HG02588 (cell line): ENCODE results near the gene HMGXB3.
A peak's percentile ranks its signal among the peaks of the same experiment; 100 is the strongest.

ENCODE experiments used
- ATAC-seq: cut with Tn5 transposase; IDR thresholded peaks from one replicate; pipeline ENCODE4 v1.9.1; 2021; ENCODE audit warnings: mild to moderate bottlenecking, moderate library complexity; ENCODE audit not compliant: unreplicated experiment

HMGXB3 gene

DNA sequence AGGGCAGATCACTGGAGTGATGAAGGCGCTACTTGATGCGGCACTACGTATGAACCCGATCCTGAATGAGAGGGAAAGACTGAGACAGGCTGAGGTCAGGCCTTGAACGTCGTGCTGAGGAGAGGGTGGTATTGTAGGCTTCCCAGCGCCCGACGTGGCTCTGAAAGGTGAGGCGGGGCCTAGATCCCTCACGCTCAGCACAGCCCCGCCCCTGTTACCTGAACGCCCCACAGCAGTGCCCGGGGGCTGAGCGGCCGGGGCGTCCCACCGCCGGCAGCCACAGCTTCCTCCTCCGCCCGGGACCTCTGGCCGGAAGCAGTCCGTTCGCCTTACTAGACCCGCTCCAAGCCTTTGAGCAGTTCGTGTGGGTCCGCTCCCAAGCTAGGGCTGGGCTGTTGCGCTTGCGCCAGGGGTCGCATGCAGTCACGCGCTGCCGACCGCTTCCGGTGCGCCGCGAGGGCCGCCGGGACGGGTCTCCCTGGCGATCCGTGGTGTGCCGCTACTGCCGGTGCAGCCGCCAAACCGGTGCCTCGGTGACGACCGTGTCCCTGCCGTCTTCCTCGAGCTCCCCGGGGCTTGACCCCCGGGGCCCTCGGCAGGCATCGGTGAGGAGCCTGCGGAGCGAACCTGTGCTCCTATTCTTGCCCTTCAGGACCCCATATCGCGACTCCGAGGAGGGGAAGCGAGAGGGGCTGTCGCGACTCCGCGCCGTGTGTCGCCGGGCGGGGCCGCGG lies at the start of gene HMGXB3, which contains the start of gene TIGD6:
HMGXB3 (plus strand) TSS at position 484 of the 734 bp plus-strand sequence. CDS start 4,114 bp downstream, outside the sequence.
TIGD6 (minus strand) TSS at position 399 of the 734 bp plus-strand sequence. CDS start 4,306 bp downstream, outside the sequence.
- ATAC-seq, result peak; percentile 81

- no peak for ATAC-seq
Observed at GRCh38 chr5:149951138-149951749, 49.3 kb upstream of the HMGXB3 start.

- ATAC-seq, result no peak
Observed at GRCh38 chr5:149953436-149954121, 47.0 kb upstream of the HMGXB3 start.

- ATAC-seq, result no peak
Observed at GRCh38 chr5:149954798-149955197, 45.7 kb upstream of the HMGXB3 start.

GRCh38 chr5:149956685-149957084 lies 43.9 kb upstream of the HMGXB3 start:
- ATAC-seq, result no peak

- ATAC-seq, result no peak
Observed at GRCh38 chr5:149957855-149958254, 42.7 kb upstream of the HMGXB3 start.

- ATAC-seq, result no peak
Observed at GRCh38 chr5:149959406-149960236, 40.9 kb upstream of the HMGXB3 start.

DNA sequence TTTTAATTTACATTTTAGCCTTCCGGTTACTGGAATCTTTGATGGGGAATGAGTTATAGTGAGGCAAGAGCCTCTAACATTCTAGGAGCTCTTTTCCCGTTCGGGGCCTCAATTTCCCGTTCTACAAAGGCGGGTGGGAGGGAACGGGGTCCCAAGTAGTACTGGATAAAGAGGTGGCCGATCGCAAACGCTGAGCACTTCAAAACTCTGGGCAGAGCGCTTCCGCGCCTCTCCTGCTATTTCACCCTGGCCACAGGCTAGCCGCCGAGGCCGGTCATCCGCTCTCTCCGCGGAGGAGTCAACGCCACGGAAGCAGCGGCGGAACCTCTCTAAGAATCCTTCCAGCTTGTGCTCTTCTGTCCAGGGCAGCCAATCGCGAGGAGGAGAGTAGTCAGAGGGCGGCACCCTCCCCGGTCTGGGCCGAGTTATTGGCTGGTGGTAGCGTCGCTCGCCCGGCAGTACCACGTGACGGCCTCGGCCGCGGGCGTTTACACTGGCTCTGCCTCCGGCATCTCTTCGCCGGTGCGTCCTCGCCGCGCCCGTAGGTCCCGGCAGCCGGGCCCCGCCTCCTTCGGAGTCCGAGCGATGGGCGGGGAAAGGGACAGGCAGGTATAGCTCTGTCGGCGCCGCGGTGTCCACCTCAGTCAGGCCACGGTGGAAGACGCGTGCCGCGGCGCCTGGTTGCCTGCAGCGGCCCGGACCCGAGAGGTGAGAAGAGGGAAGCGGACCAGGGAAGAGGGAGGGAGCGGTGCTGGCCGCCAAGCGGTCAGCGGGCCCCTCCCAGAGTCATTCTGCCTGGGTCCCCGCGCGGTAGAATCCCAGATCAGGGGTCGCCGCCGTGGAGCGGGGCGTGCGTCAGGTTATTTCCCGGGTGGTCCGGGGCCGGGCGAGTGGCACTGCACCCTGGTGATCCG lies 40.0 kb upstream of the HMGXB3 start, which contains the start of gene SLC26A2:
SLC26A2 (plus strand) TSS at position 487 of the 914 bp plus-strand sequence. CDS start 16,895 bp downstream, outside the sequence.
- ATAC-seq, result peak; percentile 99

DNA sequence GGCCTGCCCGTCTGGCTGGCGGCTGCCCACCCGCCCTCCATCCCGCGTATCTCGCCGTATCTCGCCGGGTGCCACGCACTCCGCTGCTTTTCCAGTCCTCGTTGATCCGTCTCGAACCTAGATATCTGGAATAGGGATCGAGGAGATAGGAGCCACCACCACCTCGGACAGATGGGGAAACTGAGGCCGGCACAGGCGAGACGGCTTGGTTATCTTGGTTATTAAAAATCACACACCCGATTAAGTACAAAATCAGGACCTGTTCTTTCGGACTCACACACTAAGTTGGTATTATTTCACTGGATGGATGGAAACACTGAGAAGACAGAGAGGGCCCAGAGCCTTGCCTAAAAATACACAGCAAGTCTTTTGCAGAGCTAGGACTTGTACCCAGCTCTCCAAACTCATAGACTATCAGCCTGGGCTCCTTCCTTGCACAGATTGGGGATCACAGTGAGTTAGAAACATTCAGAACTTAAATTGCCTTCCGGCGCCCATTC lies 39.3 kb upstream of the HMGXB3 start:
- ATAC-seq, result no peak

- no peak for ATAC-seq
Observed at GRCh38 chr5:149961957-149962409, 38.6 kb upstream of the HMGXB3 start.

DNA sequence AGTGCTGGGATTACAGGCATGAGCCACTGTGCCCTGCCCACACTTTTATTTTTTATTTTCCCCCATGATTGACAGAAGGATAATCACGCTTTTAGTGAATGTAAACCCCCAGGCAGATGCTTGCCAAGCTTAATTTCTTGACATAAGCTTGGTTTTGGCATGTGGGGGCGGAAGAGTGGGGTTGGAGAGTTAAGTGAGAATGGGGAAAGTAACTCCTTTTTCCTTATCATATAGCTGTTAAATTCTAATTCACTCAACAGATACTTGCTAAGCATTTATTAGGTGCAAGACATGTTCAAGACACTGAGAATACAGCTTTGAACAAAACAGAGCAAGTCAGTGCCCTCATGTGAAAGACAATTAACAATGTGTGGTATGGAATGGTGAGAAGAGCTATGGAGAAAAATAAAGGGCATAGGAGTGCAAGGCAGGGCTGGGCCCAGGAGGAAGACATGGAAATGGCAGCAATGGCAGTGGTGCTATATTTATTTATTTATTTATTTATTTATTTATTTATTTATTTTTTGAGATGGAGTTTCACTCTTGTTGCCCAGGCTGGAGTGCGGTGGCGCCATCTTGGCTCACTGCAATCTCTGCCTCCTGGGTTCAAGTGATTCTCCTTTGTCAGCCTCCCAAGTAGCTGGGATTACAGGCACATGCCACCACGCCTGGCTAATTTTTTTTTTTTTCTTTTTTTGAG lies 37.8 kb upstream of the HMGXB3 start:
- no peak for ATAC-seq

DNA sequence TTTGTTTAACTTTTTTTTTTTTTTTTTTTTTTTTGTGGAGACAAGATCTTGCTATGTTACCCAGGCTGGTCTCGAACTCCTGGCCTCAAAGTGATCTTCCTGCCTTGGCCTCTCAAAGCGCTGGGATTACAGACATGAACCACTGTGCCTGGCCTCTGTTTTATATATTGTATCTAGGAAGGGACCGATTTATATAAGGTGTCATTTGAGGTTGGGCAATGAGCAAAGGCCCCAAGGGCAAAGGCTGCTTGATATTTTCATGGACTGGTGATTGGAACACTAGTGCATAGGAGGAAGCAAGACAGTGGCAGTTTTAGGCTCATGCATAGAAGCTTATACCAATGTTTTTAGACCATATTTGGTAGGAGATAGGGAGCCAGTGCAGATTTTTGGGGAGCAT lies 36.8 kb upstream of the HMGXB3 start:
- no peak for ATAC-seq

- no peak for ATAC-seq
Observed at GRCh38 chr5:149966946-149967345, 33.6 kb upstream of the HMGXB3 start.

DNA sequence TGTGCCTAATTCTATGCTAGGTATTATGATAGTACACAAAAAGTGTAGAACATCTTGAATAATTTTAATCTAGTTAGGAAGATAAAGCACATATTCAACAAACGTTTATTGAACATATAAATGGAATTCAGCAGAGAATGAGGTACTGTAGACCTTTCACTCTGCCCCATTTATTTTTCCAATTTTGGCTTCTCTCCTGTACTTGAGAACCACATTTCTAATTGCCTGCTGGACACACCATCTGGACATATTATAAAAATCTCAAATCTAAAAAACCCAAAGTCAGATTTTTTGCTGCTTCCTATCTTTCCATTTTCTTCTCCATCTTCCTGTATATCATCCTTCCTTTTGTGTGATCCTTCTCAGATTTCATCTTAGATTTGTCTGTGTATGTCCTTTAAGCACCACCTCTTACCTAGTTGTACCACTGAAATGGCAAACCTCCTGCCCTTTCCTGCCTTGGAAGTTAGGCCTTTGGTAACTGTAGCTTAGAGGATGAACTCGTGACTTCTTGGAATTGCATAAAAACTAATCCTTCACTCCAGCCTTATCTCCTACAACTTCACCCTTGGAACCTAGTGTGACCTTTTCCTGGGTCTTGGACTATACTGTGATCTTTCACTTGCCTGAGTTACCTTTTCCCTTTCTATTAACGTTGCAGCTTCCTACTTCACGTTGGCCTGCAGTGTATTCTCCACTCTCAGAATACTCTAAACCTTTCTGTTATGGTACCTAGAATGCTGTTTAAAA lies 31.2 kb upstream of the HMGXB3 start:
- ATAC-seq, result no peak

GRCh38 chr5:149975409-149975808 lies 25.1 kb upstream of the HMGXB3 start:
- ATAC-seq, result no peak

GRCh38 chr5:149979896-149980295 lies 20.6 kb upstream of the HMGXB3 start:
- ATAC-seq, result no peak

DNA sequence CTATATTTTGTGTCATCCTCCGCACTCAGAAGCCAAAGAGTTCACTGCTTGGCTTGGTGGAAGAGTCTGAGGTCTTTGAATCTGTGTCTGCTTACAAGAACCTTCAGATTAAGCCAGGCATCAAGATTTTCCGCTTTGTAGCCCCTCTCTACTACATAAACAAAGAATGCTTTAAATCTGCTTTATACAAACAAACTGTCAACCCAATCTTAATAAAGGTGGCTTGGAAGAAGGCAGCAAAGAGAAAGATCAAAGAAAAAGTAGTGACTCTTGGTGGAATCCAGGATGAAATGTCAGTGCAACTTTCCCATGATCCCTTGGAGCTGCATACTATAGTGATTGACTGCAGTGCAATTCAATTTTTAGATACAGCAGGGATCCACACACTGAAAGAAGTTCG lies 19.3 kb upstream of the HMGXB3 start:
- ATAC-seq, result no peak

DNA sequence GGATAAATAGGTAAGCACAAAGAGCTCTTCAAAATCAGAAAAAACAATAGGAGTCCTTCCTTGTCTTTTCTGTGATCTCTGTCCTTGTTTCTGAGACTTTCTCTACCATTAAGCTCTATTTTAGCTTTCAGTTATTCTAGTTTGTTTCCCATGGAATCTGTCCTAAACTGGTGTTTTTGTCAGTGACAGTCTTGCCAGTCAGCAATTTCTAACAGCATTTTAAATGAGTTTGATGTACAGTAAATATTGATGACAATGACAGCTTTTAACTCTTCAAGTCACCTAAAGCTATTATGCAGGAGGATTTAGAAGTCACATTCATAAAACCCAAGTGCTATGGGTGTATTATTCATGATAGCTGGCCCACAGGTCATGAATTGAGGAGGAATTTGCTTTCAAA lies 18.0 kb upstream of the HMGXB3 start:
- ATAC-seq, result no peak
